ENCODE data around the gene AFF3. TPM values are rescaled to one million over a fixed set of nuclear protein-coding genes. Genes with fewer than 3 reads are reported as not detected.
"Not testable (repeated sequence)": the region's sequence is repeated elsewhere in the genome, so short reads cannot be mapped to it uniquely, and the experiment has no call there.

Gene AFF3
- total RNA-seq, 1 donor from 2014 or later = 44.6 TPM

DNA sequence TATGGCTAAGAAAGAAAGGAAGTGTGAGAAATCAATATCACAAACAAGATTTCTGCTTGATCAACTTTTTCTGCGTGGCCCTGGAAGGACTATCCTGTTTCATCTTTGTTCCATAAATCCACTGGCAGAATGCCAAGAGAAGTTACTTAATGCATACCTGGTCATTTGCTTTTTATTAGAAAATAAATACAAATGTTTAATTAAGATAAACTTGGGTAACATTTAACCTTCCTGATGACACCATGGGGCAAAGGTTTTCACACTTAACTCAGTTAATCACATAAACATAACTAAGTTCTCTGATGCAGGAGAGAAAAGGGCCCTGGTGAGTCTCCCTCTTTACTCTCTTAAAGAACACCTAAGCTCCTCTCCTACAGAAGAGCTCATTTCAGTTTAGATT, 203.3 kb downstream of the AFF3 start:
- H3K36me3 ChIP-seq = no peaks in the 10 kb centered on the region
- no peak for ATAC-seq
- no peak overlapping the region for H3K27ac ChIP-seq
- intact Hi-C loops (cut with DNase I) = no loop called here
- no peaks in the 10 kb centered on the region for H3K4me1 ChIP-seq
- DNase-seq = no peak
- H3K4me3 ChIP-seq = no peak overlapping the region
- no peaks in the 10 kb centered on the region for H3K9me3 ChIP-seq
- H3K27me3 ChIP-seq = no peaks in the 10 kb centered on the region
- TF ChIP-seq, protein P1, sequence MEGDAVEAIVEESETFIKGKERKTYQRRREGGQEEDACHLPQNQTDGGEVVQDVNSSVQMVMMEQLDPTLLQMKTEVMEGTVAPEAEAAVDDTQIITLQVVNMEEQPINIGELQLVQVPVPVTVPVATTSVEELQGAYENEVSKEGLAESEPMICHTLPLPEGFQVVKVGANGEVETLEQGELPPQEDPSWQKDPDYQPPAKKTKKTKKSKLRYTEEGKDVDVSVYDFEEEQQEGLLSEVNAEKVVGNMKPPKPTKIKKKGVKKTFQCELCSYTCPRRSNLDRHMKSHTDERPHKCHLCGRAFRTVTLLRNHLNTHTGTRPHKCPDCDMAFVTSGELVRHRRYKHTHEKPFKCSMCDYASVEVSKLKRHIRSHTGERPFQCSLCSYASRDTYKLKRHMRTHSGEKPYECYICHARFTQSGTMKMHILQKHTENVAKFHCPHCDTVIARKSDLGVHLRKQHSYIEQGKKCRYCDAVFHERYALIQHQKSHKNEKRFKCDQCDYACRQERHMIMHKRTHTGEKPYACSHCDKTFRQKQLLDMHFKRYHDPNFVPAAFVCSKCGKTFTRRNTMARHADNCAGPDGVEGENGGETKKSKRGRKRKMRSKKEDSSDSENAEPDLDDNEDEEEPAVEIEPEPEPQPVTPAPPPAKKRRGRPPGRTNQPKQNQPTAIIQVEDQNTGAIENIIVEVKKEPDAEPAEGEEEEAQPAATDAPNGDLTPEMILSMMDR (IDR thresholded peaks at IDR 0.05) = no peak

DNA sequence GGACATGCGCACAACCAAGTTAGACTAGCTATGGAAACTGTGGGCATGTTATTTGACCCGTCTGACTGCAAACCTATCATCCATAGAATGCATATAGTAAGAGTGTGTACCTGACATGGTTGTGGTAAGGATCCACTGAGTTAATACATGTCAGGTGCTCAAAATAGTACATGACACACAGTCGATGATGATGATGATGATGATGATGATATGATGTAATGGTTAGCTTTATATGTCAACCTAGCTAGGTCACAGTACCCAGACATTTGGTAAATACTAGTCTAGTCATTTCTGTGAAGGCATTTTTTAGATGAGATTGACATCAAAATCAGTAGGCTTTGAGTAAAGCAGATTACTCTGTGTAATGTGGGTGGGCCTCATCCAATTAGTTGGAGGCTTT, 204.1 kb downstream of the AFF3 start:
- ATAC-seq = no peak
- Histone ChIP-seq H3K36me3 (no peaks in the 10 kb centered on the region), H3K27me3 (no peaks in the 10 kb centered on the region), H3K4me1 (no peaks in the 10 kb centered on the region), H3K9me3 (no peaks in the 10 kb centered on the region), H3K4me3 (no peak overlapping the region), H3K27ac (no peak overlapping the region)
- TF ChIP-seq, protein P1 (IDR thresholded peaks at IDR 0.05) = no peak
- DNase-seq = no peak
- intact Hi-C loops (cut with DNase I) = no loop called here

DNA sequence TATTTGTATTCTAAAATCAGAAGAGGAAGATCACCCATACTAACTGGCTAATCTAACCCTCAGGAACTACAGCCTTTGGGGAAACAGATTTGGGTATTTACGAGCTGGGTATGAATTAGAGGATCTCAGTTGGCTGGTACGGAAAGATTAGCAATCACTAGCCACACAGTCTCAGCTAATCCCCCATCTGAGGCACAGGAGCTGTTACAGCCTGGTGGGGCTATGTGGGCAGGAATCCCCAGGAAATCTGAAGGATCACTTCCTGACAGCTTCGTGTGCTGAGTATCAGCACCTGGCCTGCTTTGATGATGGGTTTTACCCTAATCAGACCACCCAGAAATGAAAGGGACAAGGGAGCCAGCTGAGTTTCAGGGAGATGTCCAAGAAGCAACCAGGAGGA, 206.3 kb downstream of the AFF3 start:
- DNase-seq (no peak), ATAC-seq (no peak)
- H3K4me1 ChIP-seq = no peaks in the 10 kb centered on the region
- TF ChIP-seq, protein P1 (IDR thresholded peaks at IDR 0.05) = no peak
- no peaks in the 10 kb centered on the region for H3K27me3 ChIP-seq
- no peaks in the 10 kb centered on the region for H3K36me3 ChIP-seq
- H3K4me3 ChIP-seq = no peak overlapping the region
- H3K9me3 ChIP-seq = no peaks in the 10 kb centered on the region
- no peak overlapping the region for H3K27ac ChIP-seq
- intact Hi-C loops (cut with DNase I) = no loop called here

DNA sequence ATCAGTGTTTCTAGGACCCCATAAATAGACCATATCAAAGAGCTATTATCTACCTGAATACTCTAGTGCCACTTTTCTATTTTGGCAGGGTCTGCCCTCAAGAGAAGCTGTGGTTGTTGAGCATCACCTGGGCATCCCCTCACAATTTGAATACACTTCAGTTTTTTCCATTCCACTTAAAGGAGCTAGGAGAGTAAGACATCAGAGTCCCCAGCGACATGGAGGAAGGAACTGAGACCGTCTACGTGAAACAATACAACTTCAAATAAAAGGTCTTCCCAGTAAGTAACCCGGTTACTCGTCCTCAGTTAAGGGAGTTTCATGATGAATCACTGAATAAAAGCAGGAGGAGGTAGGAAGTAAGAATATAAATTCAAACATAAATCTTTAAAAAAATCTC, 206.7 kb downstream of the AFF3 start:
- Histone ChIP-seq H3K27ac (no peak overlapping the region), H3K36me3 (no peaks in the 10 kb centered on the region), H3K4me1 (no peaks in the 10 kb centered on the region), H3K9me3 (no peaks in the 10 kb centered on the region), H3K27me3 (no peaks in the 10 kb centered on the region), H3K4me3 (no peak overlapping the region)
- TF ChIP-seq, protein P1 (IDR thresholded peaks at IDR 0.05) = no peak
- no peak for ATAC-seq
- DNase-seq = no peak
- intact Hi-C loops (cut with DNase I) = no loop called here

DNA sequence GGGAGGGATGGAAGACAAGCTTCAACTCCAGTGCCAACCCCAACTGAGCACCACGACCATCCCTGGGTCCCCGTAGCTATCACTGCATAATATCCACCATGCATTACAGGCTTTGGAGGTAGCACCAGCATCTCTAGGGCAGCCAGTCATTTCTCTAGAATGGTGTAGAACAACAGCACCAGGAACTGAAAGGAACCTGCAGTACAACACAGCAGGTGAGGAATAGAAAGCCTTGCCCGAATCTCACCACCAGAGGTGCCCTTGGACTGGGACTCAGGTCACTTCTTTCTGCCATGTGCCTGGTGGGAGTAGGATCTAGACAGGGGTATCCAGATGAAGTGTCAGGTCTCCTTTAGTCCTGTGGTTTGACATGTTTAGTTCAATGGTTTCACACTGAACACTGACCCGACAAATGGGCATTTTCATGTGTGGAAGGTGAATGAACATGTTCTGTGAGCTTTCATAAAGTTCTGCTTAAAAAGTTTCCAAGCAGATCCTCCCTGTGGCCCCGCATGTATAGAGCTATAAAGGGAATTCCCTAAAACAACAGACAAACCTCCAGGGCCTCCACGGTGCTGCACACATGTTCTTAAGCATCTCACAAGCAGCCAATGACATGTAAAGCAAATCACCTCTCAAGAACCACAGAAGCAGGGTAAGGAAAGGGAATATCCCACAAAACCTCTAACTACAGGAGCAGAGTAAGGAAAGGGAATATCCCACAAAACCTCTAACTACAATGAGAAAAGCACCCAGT, 208.3 kb downstream of the AFF3 start:
- no peaks in the 10 kb centered on the region for H3K4me1 ChIP-seq
- H3K27ac ChIP-seq = no peak overlapping the region
- intact Hi-C loops (cut with DNase I) = no loop called here
- H3K36me3 ChIP-seq = no peaks in the 10 kb centered on the region
- H3K9me3 ChIP-seq = no peaks in the 10 kb centered on the region
- ATAC-seq (no peak), DNase-seq (no peak)
- TF ChIP-seq, protein P1 (IDR thresholded peaks at IDR 0.05) = no peak
- no peaks in the 10 kb centered on the region for H3K27me3 ChIP-seq
- H3K4me3 ChIP-seq = no peak overlapping the region

DNA sequence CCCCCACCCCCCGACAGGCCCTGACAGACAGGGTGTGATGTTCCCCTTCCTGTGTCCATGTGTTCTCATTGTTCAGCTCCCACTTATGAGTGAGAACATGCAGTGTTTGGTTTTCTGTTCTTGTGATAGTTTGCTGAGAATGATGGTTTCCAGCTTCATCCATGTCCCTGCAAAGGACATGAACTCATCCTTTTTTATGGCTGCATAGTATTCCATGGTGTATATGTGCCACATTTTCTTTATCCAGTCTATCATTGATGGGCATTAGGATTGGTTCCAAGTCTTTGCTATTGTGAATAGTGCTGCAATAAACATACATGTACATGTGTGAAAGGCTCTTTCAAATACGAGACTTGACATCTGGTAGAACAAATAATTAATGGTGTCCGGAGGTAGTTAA, 208.9 kb downstream of the AFF3 start:
- DNase-seq; H3K27ac ChIP-seq; ATAC-seq; H3K27me3 ChIP-seq; H3K4me1 ChIP-seq; H3K36me3 ChIP-seq; intact Hi-C loops (cut with DNase I); H3K4me3 ChIP-seq; H3K9me3 ChIP-seq: not testable (repeated sequence)
